H1 (cell line): Measurements from ENCODE around the gene DACT1. TPM values are rescaled to one million over a fixed set of nuclear protein-coding genes. Genes with fewer than 3 reads are reported as not detected.

Experiments
- CTCF ChIA-PET: fragments of 300-600 bp; sonication (Branson Sonifier 250); formaldehyde crosslinking; loops from one replicate; lab custom pipeline; 2021; ENCODE audit not compliant: partially characterized antibody; lab: Charles Lee
- POLR2A ChIA-PET: fragments of 300-600 bp; sonication (Branson Sonifier 250); formaldehyde crosslinking; loops from one replicate; lab custom pipeline; 2021; ENCODE audit warnings: inconsistent platforms; ENCODE audit not compliant: partially characterized antibody; lab: Charles Lee
- DNase-seq, 2 experiments: peaks; one replicate each; pipeline versions ENCODE4 v3.0.0 to v3.0.0-alpha.2; 2010 to 2022; ENCODE audit warnings: low spot score in 2 of 2, low read depth in 1 of 2, mixed read lengths in 1 of 2
- FAIRE-seq: peaks from 2 replicates; lab custom pipeline; 2011; peaks lifted over from hg19 to GRCh38; lab: Jason Lieb, UNC
- H2AFZ ChIP-seq: 2 replicates; pipeline ENCODE4 v1.8.1; 2012; ENCODE audit warnings: low read length, inconsistent platforms
- H2AK5ac ChIP-seq: 2 replicates; pipeline ENCODE4 v1.6.1; 2013; ENCODE audit warnings: low read depth, low read length
- H2BK120ac ChIP-seq: replicated peaks from 2 replicates; pipeline ENCODE3; 2013; ENCODE audit warnings: low read depth, low read length, inconsistent platforms
- H2BK12ac ChIP-seq: 2 replicates; pipeline ENCODE4 v1.6.1; 2013; ENCODE audit warnings: low read depth, low read length
- H2BK15ac ChIP-seq: 2 replicates; pipeline ENCODE4 v1.6.1; 2013; ENCODE audit warnings: low read length
- H2BK20ac ChIP-seq: 2 replicates; pipeline ENCODE4 v1.6.1; 2013; ENCODE audit warnings: low read length
- H2BK5ac ChIP-seq: 2 replicates; pipeline ENCODE4 v1.6.1; 2013; ENCODE audit warnings: low read depth, low read length
- H3K14ac ChIP-seq: 2 replicates; pipeline ENCODE4 v1.6.1; 2013; ENCODE audit warnings: inconsistent platforms; ENCODE audit not compliant: insufficient read length
- H3K18ac ChIP-seq: 2 replicates; pipeline ENCODE4 v1.6.1; 2013; ENCODE audit warnings: low read length; ENCODE audit errors: extremely low read depth
- H3K23ac ChIP-seq: 2 replicates; pipeline ENCODE4 v1.6.1; 2013; ENCODE audit warnings: inconsistent platforms; ENCODE audit not compliant: insufficient read length
- H3K23me2 ChIP-seq: 2 replicates; pipeline ENCODE4 v1.6.1; 2013; ENCODE audit warnings: low read depth, low read length
- H3K27ac ChIP-seq: 2 replicates; pipeline ENCODE4 v1.6.1; 2011; ENCODE audit warnings: low read depth, low read length, inconsistent platforms
- H3K27me3 ChIP-seq, 4 experiments: replicated peaks in 1 of 4; 1 replicate in 1 of 4; 2 replicates in 3 of 4; pipeline versions ENCODE4 v1.6.1 to v1.8.1; 2011 to 2013; ENCODE audit warnings: low read length in 3 of 4, mild to moderate bottlenecking in 3 of 4, inconsistent platforms in 2 of 4, mixed read lengths in 2 of 4, moderate library complexity in 1 of 4; ENCODE audit not compliant: control insufficient read depth in 3 of 4, insufficient read depth in 3 of 4; ENCODE audit errors: extremely low read depth in 1 of 4
- H3K36me3 ChIP-seq, 4 experiments: 2 replicates each; pipeline versions ENCODE4 v1.6.1 to v1.8.1; 2011 to 2013; ENCODE audit warnings: mild to moderate bottlenecking in 4 of 4, low read length in 3 of 4, moderate library complexity in 2 of 4, control low read depth in 1 of 4, inconsistent platforms in 1 of 4; ENCODE audit not compliant: insufficient read depth in 4 of 4, control insufficient read depth in 2 of 4
- H3K4ac ChIP-seq: replicated peaks from 2 replicates; pipeline ENCODE3; 2013; ENCODE audit warnings: low read length, low read depth, mixed read lengths, inconsistent platforms; ENCODE audit not compliant: insufficient read length
- H3K4me1 ChIP-seq, 4 experiments: replicated peaks in 1 of 4; 1 replicate in 1 of 4; 2 replicates in 3 of 4; pipeline versions ENCODE4 v1.6.1 to v1.8.1; 2011 to 2013; ENCODE audit warnings: low read length in 3 of 4, inconsistent platforms in 2 of 4, mixed read lengths in 1 of 4; ENCODE audit not compliant: insufficient read depth in 4 of 4, control insufficient read depth in 3 of 4
- H3K4me2 ChIP-seq, 2 experiments: 2 replicates each; pipeline versions ENCODE4 v1.6.1 to v1.8.1; 2011 to 2013; ENCODE audit warnings: low read depth in 2 of 2, low read length in 2 of 2, control low read depth in 1 of 2, inconsistent platforms in 1 of 2, mild to moderate bottlenecking in 1 of 2; ENCODE audit not compliant: insufficient read depth in 1 of 2
- H3K4me3 ChIP-seq, 4 experiments: fragments of 200-600, 300-600 bp in 1 of 4; sonication (generic), shearing (Covaris generic), sonication (Bioruptor Twin) in 1 of 4; 2 replicates each; pipeline versions ENCODE4 v1.5.1 to v1.8.1; 2011 to 2016; ENCODE audit warnings: low read length in 4 of 4, low read depth in 3 of 4, control low read depth in 2 of 4, inconsistent platforms in 2 of 4, mild to moderate bottlenecking in 2 of 4, mixed read lengths in 1 of 4, moderate library complexity in 1 of 4; ENCODE audit not compliant: insufficient read depth in 2 of 4; ENCODE audit errors: extremely low read depth in 1 of 4
- H3K56ac ChIP-seq: replicated peaks from 2 replicates; pipeline ENCODE3; 2013; ENCODE audit warnings: low read depth, mild to moderate bottlenecking, mixed read lengths, low read length, inconsistent platforms; ENCODE audit not compliant: insufficient read length
- H3K79me1 ChIP-seq: 2 replicates; pipeline ENCODE4 v1.6.1; 2013; ENCODE audit warnings: low read depth, low read length, control low read depth
- H3K79me2 ChIP-seq, 2 experiments: 2 replicates each; pipeline versions ENCODE4 v1.6.1 to v1.8.1; 2012 to 2013; ENCODE audit warnings: low read length in 2 of 2, mild to moderate bottlenecking in 2 of 2, inconsistent platforms in 1 of 2; ENCODE audit not compliant: insufficient read depth in 2 of 2, control insufficient read depth in 1 of 2
- H3K9ac ChIP-seq, 4 experiments: replicated peaks in 1 of 4; 1 replicate in 1 of 4; 2 replicates in 3 of 4; pipeline versions ENCODE4 v1.6.1 to v1.8.1; 2011 to 2013; ENCODE audit warnings: low read depth in 3 of 4, low read length in 3 of 4, control low read depth in 2 of 4, mild to moderate bottlenecking in 2 of 4, moderate library complexity in 2 of 4, inconsistent platforms in 1 of 4; ENCODE audit errors: extremely low read depth in 1 of 4
- H3K9me3 ChIP-seq, 2 experiments: 2 replicates each; pipeline versions ENCODE4 v1.6.1 to v1.8.1; 2012 to 2013; ENCODE audit warnings: mild to moderate bottlenecking in 2 of 2, moderate library complexity in 2 of 2, control low read depth in 1 of 2, inconsistent platforms in 1 of 2, low read depth in 1 of 2, low read length in 1 of 2, mixed read lengths in 1 of 2; ENCODE audit not compliant: insufficient read depth in 2 of 2
- H4K20me1 ChIP-seq, 2 experiments: replicated peaks in 1 of 2; 2 replicates each; pipeline versions ENCODE3 to v1.8.1; 2011 to 2013; ENCODE audit warnings: inconsistent platforms in 2 of 2, low read length in 2 of 2, mild to moderate bottlenecking in 1 of 2; ENCODE audit not compliant: insufficient read depth in 2 of 2, control insufficient read depth in 1 of 2
- H4K5ac ChIP-seq: 2 replicates; pipeline ENCODE4 v1.6.1; 2013; ENCODE audit warnings: low read length, low read depth, mixed read lengths, inconsistent platforms; ENCODE audit not compliant: insufficient read length
- H4K8ac ChIP-seq: 2 replicates; pipeline ENCODE4 v1.8.0; 2013; ENCODE audit warnings: mild to moderate bottlenecking, moderate library complexity, low read length, inconsistent platforms; ENCODE audit not compliant: insufficient read depth; ENCODE audit errors: extremely low read depth
- H4K91ac ChIP-seq: replicated peaks from 2 replicates; pipeline ENCODE3; 2013; ENCODE audit warnings: low read length, mixed read lengths, inconsistent platforms; ENCODE audit not compliant: insufficient read length
- BACH1 ChIP-seq: IDR thresholded peaks from 2 replicates; pipeline ENCODE4 v1.6.1; 2012; ENCODE audit warnings: low read length, improper control_type of control experiment
- EZH2 ChIP-seq: fragments of 200-600 bp; sonication (generic); IDR thresholded peaks from 2 replicates; pipeline ENCODE4 v1.7.1; 2012; ENCODE audit warnings: low read depth, mild to moderate bottlenecking, moderate library complexity, low read length, inconsistent platforms; ENCODE audit not compliant: severe bottlenecking
- HDAC2 ChIP-seq, 2 experiments: fragments of 300-600 bp in 1 of 2; sonication (generic) in 1 of 2; IDR thresholded peaks; 2 replicates each; pipeline ENCODE4 v1.6.1; 2011 to 2012; ENCODE audit warnings: low read depth in 2 of 2, low read length in 2 of 2, mild to moderate bottlenecking in 2 of 2, moderate library complexity in 2 of 2, borderline replicate concordance in 1 of 2, inconsistent platforms in 1 of 2
- KDM1A ChIP-seq: fragments of 200-600, 300-600 bp; sonication (generic); IDR thresholded peaks from 2 replicates; pipeline ENCODE4 v1.7.1; 2016; ENCODE audit warnings: mild to moderate bottlenecking, low read length, borderline replicate concordance
- MAFK ChIP-seq: IDR thresholded peaks from 2 replicates; pipeline ENCODE4 v1.6.1; 2012; ENCODE audit warnings: low read depth, mild to moderate bottlenecking, improper control_type of control experiment, low read length
- POLR2AphosphoS5 ChIP-seq: IDR thresholded peaks from 2 replicates; pipeline ENCODE4 v1.6.1; 2011; ENCODE audit warnings: low read depth, low read length
- POU5F1 ChIP-seq: IDR thresholded peaks from 2 replicates; pipeline ENCODE4 v1.6.1; 2011; ENCODE audit warnings: low read depth, mild to moderate bottlenecking, low read length, moderate library complexity
- SAP30 ChIP-seq: fragments of 300-600 bp; sonication (generic); IDR thresholded peaks from 2 replicates; pipeline ENCODE4 v1.7.1; 2012; ENCODE audit warnings: low read length, moderate library complexity, mild to moderate bottlenecking, inconsistent platforms; ENCODE audit not compliant: insufficient read depth, insufficient replicate concordance
- SIX5 ChIP-seq: IDR thresholded peaks from 2 replicates; pipeline ENCODE4 v1.6.1; 2011; ENCODE audit warnings: mild to moderate bottlenecking, low read depth, low read length
- TBP ChIP-seq: IDR thresholded peaks from 2 replicates; pipeline ENCODE4 v1.6.1; 2011; ENCODE audit warnings: low read depth, low read length, improper control_type of control experiment
- polyA plus RNA-seq, 7 experiments: library from polyadenylated mRNA; depleted of rRNA in 3 of 7; stranded (reverse) in 5 of 7; unstranded in 2 of 7; fragments of >200 nt in 5 of 7; fragments of 200-250 nt in 2 of 7; gene quantifications; 1 replicate in 5 of 7; 2 replicates in 1 of 7; 4 replicates in 1 of 7; pipeline versions ENCODE4 v1.2.1 to v1.2.3, GENCODE V29; 2011 to 2013; ENCODE audit warnings: missing spikeins in 2 of 7, mixed read lengths in 2 of 7
- total RNA-seq: library from RNA; stranded (reverse); fragmentation: NEBNext Ultra II Directional; extraction: Animal tissue kit (Norgen Biotek cat#: 25700); gene quantifications from 2 replicates; pipeline ENCODE4 v1.2.1, GENCODE V29; 2021

DACT1 gene
- total and polyA plus RNA-seq, 2 of the 8 experiments (the other 6 are each of a cell fraction or from before 2014, with no cell fraction given): 3.2 to 29.8 TPM

- ChIA-PET CTCF (no interaction called here), POLR2A (interaction anchor here (0.6 kb wide), 1 partner anchor 20 kb away, joined by 3 read pairs; no protein-coding TSS in a partner anchor)
- Histone ChIP-seq H3K23ac (no peak overlapping the region), H2BK15ac (no peak overlapping the region), H4K20me1 (no peaks in the 10 kb centered on the region), H3K27me3 (no peaks in the 10 kb centered on the region), H2AFZ (no peak overlapping the region), H4K5ac (no peak overlapping the region), H3K4me1 (no peaks in the 10 kb centered on the region; a peak in 1 of 7 replicates), H3K79me1 (no peaks in the 10 kb centered on the region), H3K23me2 (no peaks in the 10 kb centered on the region), H2BK5ac (no peak overlapping the region), H3K9ac (no peak overlapping the region), H3K56ac (no peak overlapping the region), H3K4me3 (no peak overlapping the region), H4K91ac (no peak overlapping the region), H3K18ac (no peak overlapping the region), H3K27ac (no peak overlapping the region), H2AK5ac (no peak overlapping the region), H3K36me3 (no peaks in the 10 kb centered on the region), H3K14ac (no peak overlapping the region), H4K8ac (no peak overlapping the region), H2BK20ac (no peak overlapping the region), H3K9me3 (no peaks in the 10 kb centered on the region), H3K79me2 (no peaks in the 10 kb centered on the region), H3K4me2 (no peak overlapping the region), H3K4ac (no peak overlapping the region), H2BK120ac (no peak overlapping the region), H2BK12ac (no peak overlapping the region)
- DNase-seq (no peak), FAIRE-seq (no peak)
- TF ChIP-seq POU5F1: no peak
- no peak for TF ChIP-seq EZH2
- no peak for TF ChIP-seq TBP
- no peak for TF ChIP-seq SAP30
- TF ChIP-seq MAFK: no peak
- no peak for TF ChIP-seq SIX5
- no peak for TF ChIP-seq POLR2AphosphoS5
- TF ChIP-seq KDM1A: no peak
- TF ChIP-seq BACH1: no peak
- TF ChIP-seq HDAC2 (IDR thresholded peaks at IDR 0.05; ENCODE audit: borderline replicate concordance in 1 of 2, low read depth in 2 of 2, low read length in 2 of 2): no peak
These were observed 29.0 kb downstream of the DACT1 start for GRCh38 chr14:58666737-58667136.
